K562 (cell line): ENCODE measurements around the gene PITPNC1. TPM values are rescaled to one million over a fixed set of nuclear protein-coding genes. Genes with fewer than 3 reads are reported as not detected.

Experiments used
- AFF1 ChIP-seq, 2 experiments: fragments of 450-650 bp; IDR thresholded peaks; 2 replicates each; pipeline ENCODE4 v1.6.1; 2018; ENCODE audit warnings: mild to moderate bottlenecking in 2 of 2, low read depth in 1 of 2; ENCODE audit not compliant: partially characterized antibody in 2 of 2
- ATF3 ChIP-seq, 2 experiments: fragments of 450-650 bp in 1 of 2; sonication (generic) in 1 of 2; formaldehyde crosslinking in 1 of 2; IDR thresholded peaks in 1 of 2; conservative IDR thresholded peaks in 1 of 2; 2 replicates each; pipeline versions ENCODE4 v1.6.1 to v1.8.1; 2016 to 2023; ENCODE audit warnings: mild to moderate bottlenecking in 2 of 2, moderate library complexity in 2 of 2, inconsistent platforms in 1 of 2, missing genetic modification reagents in 1 of 2
- GABPB2 ChIP-seq: fragments of 250-450 bp; sonication (Bioruptor Pico); conservative IDR thresholded peaks from 2 replicates; pipeline ENCODE4 v1.5.1; 2021; ENCODE audit warnings: mild to moderate bottlenecking
- HMG20B ChIP-seq: fragments of 250-450 bp; sonication (Bioruptor Pico); IDR thresholded peaks from 2 replicates; pipeline ENCODE4 v1.5.0; 2021; ENCODE audit warnings: mild to moderate bottlenecking
- STAT5B ChIP-seq: fragments of 250-450 bp; sonication (Bioruptor Pico); IDR thresholded peaks from 2 replicates; pipeline ENCODE4 v1.8.0; 2021; ENCODE audit warnings: mild to moderate bottlenecking, inconsistent platforms
- polyA plus RNA-seq, 8 experiments: library from polyadenylated mRNA; depleted of rRNA in 4 of 8; stranded (reverse) in 5 of 8; unstranded in 3 of 8; fragments of >200 nt; fragmentation: Nextera tagmentation in 2 of 8; fragmentation: Illumina TruSeq in 1 of 8; extraction: Ambion mirVana in 2 of 8; extraction: Trizol in 1 of 8; gene quantifications; 2 replicates each; pipeline versions ENCODE4 v1.2.1 to v1.2.3, GENCODE V29; 2011 to 2014; ENCODE audit warnings: inconsistent platforms in 1 of 8, missing spikeins in 1 of 8
- total RNA-seq, 7 experiments: library from RNA; depleted of rRNA in 6 of 7; stranded (reverse); fragments of >200 nt in 6 of 7; fragmentation: Illumina TruSeq in 2 of 7; extraction: Trizol in 2 of 7; gene quantifications; 2 replicates each; pipeline versions ENCODE4 v1.2.1 to v1.2.3, GENCODE V29; 2011 to 2021; ENCODE audit warnings: low replicate concordance in 1 of 7

Gene PITPNC1
- total and polyA plus RNA-seq, 9 of the 15 experiments (the other 6 are each of a cell fraction or from before 2014, with no cell fraction given), result 0.11 to 1.1 (median 0.65) TPM

GRCh38 chr17:67554634-67555033 lies 177.6 kb downstream of the PITPNC1 start (continued):
- TF ChIP-seq AFF1 (IDR thresholded peaks at IDR 0.05; ENCODE audit: low read depth in 1 of 2, partially characterized antibody in 2 of 2) (no peak), STAT5B (CRISPR knock-in tag) (no peak), ATF3 (IDR thresholded peaks at IDR 0.05) (no peak), ATF3 (CRISPR knock-in tag; conservative IDR thresholded peaks at IDR 0.05) (no peak), HMG20B (CRISPR knock-in tag) (no peak), GABPB2 (CRISPR knock-in tag) (no peak)
